NOMO-1 treated with dmso at 0.1 percent for 144 hours (cell line): ENCODE measurements around the gene PAQR5.

ENCODE experiments used
- DNase-seq: peaks from one replicate; lab custom pipeline; 2025; ENCODE audit not compliant: unreplicated experiment; lab: John Stamatoyannopoulos, UW

Gene PAQR5

GRCh38 chr15:69390575-69390974, 91.9 kb downstream of the PAQR5 start:
- no peak for DNase-seq

GRCh38 chr15:69391046-69391757, 92.5 kb downstream of the PAQR5 start:
- DNase-seq, result no peak

GRCh38 chr15:69392352-69392751, 93.6 kb downstream of the PAQR5 start:
- DNase-seq, result no peak

GRCh38 chr15:69393831-69394491, 95.2 kb downstream of the PAQR5 start:
- no peak for DNase-seq

- peak; percentile 63 for DNase-seq
These were observed 96.0 kb downstream of the PAQR5 start for GRCh38 chr15:69394556-69395282.

- DNase-seq, result no peak
These were observed 96.7 kb downstream of the PAQR5 start for GRCh38 chr15:69395460-69395859.

GRCh38 chr15:69395991-69396390, 97.3 kb downstream of the PAQR5 start:
- no peak for DNase-seq

- no peak for DNase-seq
These were observed 99.8 kb downstream of the PAQR5 start for GRCh38 chr15:69398491-69398891.

- DNase-seq, result no peak
These were observed 102.1 kb downstream of the PAQR5 start for GRCh38 chr15:69400850-69401249.

- no peak for DNase-seq
These were observed 104.1 kb downstream of the PAQR5 start for GRCh38 chr15:69402816-69403215.

- DNase-seq, result no peak
These were observed 104.9 kb downstream of the PAQR5 start for GRCh38 chr15:69403594-69403993.

- no peak for DNase-seq
These were observed 106.4 kb downstream of the PAQR5 start for GRCh38 chr15:69405110-69405509.

- DNase-seq, result no peak
These were observed 109.1 kb downstream of the PAQR5 start for GRCh38 chr15:69407719-69408400.

GRCh38 chr15:69408841-69409240, 110.1 kb downstream of the PAQR5 start:
- no peak for DNase-seq

GRCh38 chr15:69410248-69410874, 111.6 kb downstream of the PAQR5 start:
- no peak for DNase-seq

GRCh38 chr15:69412274-69412673, 113.6 kb downstream of the PAQR5 start:
- DNase-seq, result no peak

GRCh38 chr15:69412701-69413100, 114.0 kb downstream of the PAQR5 start:
- DNase-seq, result no peak

GRCh38 chr15:69413822-69414700, 115.3 kb downstream of the PAQR5 start, which contains the start of gene KIF23:
TSS of gene KIF23 (plus strand) at chr15:69414349. CDS start at chr15:69414466, 117 bp downstream.
- peak; percentile 86 for DNase-seq

- no peak for DNase-seq
These were observed 116.0 kb downstream of the PAQR5 start for GRCh38 chr15:69414701-69415167.

GRCh38 chr15:69415381-69415780, 116.7 kb downstream of the PAQR5 start:
- DNase-seq, result no peak
